GM20000 (cell line): Measurements from ENCODE around the gene TCEANC2.

Experiments used
- DNase-seq: peaks from one replicate; pipeline ENCODE4 v3.0.0; 2012; ENCODE audit warnings: low spot score
- TF ChIP-seq, protein P1 (sequence below): IDR thresholded peaks from 2 replicates; pipeline ENCODE4 v1.5.1; 2012; ENCODE audit warnings: mild to moderate bottlenecking, control low read depth; ENCODE audit errors: extremely low read depth, missing control alignments

TCEANC2 gene

GRCh38 chr1:54142146-54142900 lies 88.9 kb downstream of the TCEANC2 start:
- TF ChIP-seq, protein P1, sequence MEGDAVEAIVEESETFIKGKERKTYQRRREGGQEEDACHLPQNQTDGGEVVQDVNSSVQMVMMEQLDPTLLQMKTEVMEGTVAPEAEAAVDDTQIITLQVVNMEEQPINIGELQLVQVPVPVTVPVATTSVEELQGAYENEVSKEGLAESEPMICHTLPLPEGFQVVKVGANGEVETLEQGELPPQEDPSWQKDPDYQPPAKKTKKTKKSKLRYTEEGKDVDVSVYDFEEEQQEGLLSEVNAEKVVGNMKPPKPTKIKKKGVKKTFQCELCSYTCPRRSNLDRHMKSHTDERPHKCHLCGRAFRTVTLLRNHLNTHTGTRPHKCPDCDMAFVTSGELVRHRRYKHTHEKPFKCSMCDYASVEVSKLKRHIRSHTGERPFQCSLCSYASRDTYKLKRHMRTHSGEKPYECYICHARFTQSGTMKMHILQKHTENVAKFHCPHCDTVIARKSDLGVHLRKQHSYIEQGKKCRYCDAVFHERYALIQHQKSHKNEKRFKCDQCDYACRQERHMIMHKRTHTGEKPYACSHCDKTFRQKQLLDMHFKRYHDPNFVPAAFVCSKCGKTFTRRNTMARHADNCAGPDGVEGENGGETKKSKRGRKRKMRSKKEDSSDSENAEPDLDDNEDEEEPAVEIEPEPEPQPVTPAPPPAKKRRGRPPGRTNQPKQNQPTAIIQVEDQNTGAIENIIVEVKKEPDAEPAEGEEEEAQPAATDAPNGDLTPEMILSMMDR = no peak
- DNase-seq = no peak

DNA sequence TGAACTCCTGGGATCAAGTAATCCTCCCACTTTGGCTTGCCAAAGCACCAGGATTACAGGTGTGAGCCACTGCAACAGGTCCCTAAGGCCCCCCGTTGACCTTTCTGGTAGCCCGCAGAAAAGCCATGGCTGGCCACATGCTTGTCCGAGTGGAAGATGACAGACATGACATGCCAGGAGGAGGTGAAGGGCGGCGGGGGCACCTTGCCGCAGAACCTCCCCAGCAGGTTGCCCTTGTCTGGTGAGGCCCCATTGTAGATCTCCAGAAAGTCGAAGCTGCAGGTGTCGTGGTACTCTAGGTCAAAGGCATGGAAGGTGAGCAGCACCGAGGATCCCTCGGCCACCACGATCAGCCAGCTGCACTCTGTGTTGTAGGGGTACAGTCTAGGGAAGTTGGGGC lies 91.0 kb downstream of the TCEANC2 start:
- DNase-seq = no peak
- TF ChIP-seq, protein P1 = no peak

DNA sequence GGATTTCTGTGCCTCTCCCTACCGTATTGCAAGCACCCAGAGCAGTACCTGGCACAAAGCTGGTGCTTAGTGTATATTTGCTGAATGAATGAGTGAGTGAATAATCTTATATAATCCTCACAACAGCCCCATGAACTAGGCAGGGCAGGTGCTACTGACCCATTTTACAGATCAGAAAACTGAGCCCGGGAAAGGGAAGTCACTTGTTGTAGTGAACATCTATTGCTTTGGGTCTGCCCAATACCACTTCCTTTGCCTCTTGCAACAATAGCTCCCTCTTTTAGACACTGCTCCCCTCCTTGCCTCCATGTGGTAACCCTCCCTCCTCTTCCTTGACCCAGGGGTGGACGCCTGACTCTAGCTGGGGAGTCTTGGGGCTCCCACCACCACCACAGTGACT lies 96.3 kb downstream of the TCEANC2 start:
- TF ChIP-seq, protein P1 = no peak
- DNase-seq = no peak

- DNase-seq = no peak
- TF ChIP-seq, protein P1 = no peak
These were observed 97.6 kb downstream of the TCEANC2 start for GRCh38 chr1:54151013-54151412.

- DNase-seq = no peak
- TF ChIP-seq, protein P1 = no peak
These were observed 99.3 kb downstream of the TCEANC2 start, which contains the start of gene CDCP2 for GRCh38 chr1:54152696-54153095. TSS of gene CDCP2 (minus strand) at chr1:54153000. CDS start at chr1:54152922, 78 bp downstream.

DNA sequence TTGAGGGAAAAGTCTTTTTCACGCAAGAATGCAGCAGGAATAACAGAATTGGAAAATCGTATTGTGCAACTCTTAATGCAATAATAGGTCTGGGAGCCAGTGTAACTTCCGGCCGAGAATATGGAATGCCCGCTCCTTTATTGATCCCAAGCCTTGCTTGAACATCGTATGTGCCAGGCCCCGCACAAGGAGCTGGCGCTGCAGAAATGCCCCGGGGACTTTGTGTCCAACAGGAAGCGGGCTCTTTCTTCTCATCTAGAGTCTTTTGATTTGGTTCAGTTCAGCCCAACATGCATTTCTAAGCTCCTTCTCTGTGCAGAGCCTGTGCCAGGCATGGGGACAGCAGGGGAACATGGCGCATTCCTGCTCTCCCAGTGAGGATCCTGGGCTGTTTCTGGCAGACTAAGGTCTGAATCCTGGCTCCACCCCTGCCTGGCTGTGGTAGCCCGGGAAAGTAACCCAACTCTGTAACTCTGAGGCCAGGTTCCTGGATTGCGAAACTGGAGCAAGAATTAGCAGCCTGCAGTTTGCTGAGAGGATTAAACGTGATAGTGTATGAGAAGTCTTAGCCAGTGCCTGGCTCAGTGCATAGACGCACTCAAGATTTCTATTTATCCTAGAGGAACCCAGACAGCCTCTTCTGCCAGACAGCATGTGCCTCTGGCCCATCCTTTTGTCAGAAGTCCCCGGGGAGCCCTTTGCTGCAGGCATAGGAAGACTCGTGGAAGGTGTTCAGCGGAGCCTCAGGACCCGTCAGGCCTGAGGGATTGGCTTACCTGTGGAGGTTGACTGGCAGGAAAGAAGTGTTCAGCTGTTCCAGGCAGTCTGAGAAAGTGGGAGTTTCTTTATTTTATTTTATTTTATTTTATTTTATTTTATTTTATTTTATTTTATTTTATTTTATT lies 100.4 kb downstream of the TCEANC2 start:
- TF ChIP-seq, protein P1 = no peak
- no peak for DNase-seq
